OCI-LY7 (cell line): ENCODE measurements around the gene JUN. TPM values are rescaled to one million over a fixed set of nuclear protein-coding genes. Genes with fewer than 3 reads are reported as not detected.

ENCODE experiments used
- Bru-seq: library from RNA; stranded (reverse); fragments of 400-500 nt; gene quantifications from one replicate; lab custom pipeline; 2021; lab: Mats Ljungman, UMichigan
- BruChase-seq, 2 experiments: library from RNA; stranded (reverse); fragments of 400-500 nt; gene quantifications; one replicate each; lab custom pipeline; 2021; lab: Mats Ljungman, UMichigan
- BruUV-seq: library from RNA; stranded (reverse); fragments of 400-500 nt; replicated peaks from 2 replicates; lab custom pipeline; 2021; lab: Mats Ljungman, UMichigan
- CTCF ChIA-PET: fragments of 300-600 bp; sonication (Branson Sonifier 250); formaldehyde crosslinking; loops from one replicate; lab custom pipeline; 2022; ENCODE audit warnings: antibody characterized with exemption; ENCODE audit not compliant: unreplicated experiment; lab: Charles Lee
- POLR2A ChIA-PET: fragments of 300-600 bp; sonication (Branson Sonifier 250); formaldehyde crosslinking; loops from one replicate; lab custom pipeline; 2022; ENCODE audit warnings: antibody characterized with exemption; lab: Charles Lee
- DNase-seq: peaks from one replicate; pipeline ENCODE4 v3.0.0-alpha.2; 2015; ENCODE audit warnings: low spot score
- H2AFZ ChIP-seq: fragments of 200-600 bp; sonication (generic), shearing (Covaris generic); 2 replicates; pipeline ENCODE4 v1.6.1; 2014; ENCODE audit warnings: mild to moderate bottlenecking, antibody characterized with exemption, low read length, moderate library complexity
- H3K27ac ChIP-seq: fragments of 200-600 bp; sonication (generic); 2 replicates; pipeline ENCODE4 v1.5.1; 2014; ENCODE audit warnings: mixed run types, low read depth, mild to moderate bottlenecking, moderate library complexity, low read length, inconsistent platforms; ENCODE audit not compliant: poor library complexity, severe bottlenecking
- H3K36me3 ChIP-seq: fragments of 200-600 bp; sonication (generic); 2 replicates; pipeline ENCODE4 v1.6.1; 2014; ENCODE audit warnings: mild to moderate bottlenecking, antibody characterized with exemption, low read length, moderate library complexity, mixed read lengths; ENCODE audit not compliant: insufficient read depth
- H3K4me1 ChIP-seq: fragments of 200-600 bp; sonication (generic); 2 replicates; pipeline ENCODE4 v1.5.1; 2014; ENCODE audit warnings: mild to moderate bottlenecking, low read length; ENCODE audit not compliant: insufficient read depth, poor library complexity, severe bottlenecking
- H3K4me2 ChIP-seq: fragments of 200-600 bp; sonication (generic); 2 replicates; pipeline ENCODE4 v1.6.1; 2014; ENCODE audit warnings: mild to moderate bottlenecking, low read length
- H3K4me3 ChIP-seq: fragments of 200-600 bp; sonication (generic); 2 replicates; pipeline ENCODE4 v1.5.1; 2014; ENCODE audit warnings: mild to moderate bottlenecking, low read depth, low read length; ENCODE audit not compliant: poor library complexity, severe bottlenecking
- H3K79me2 ChIP-seq: fragments of 200-600 bp; sonication (generic); 2 replicates; pipeline ENCODE4 v1.6.1; 2016; ENCODE audit warnings: low read depth, mild to moderate bottlenecking, low read length, moderate library complexity, mixed read lengths; ENCODE audit not compliant: insufficient read depth
- H3K9me2 ChIP-seq: fragments of 200-600 bp; sonication (generic); 2 replicates; pipeline ENCODE4 v1.6.1; 2016; ENCODE audit warnings: mild to moderate bottlenecking, low read length, mixed read lengths; ENCODE audit not compliant: insufficient read depth
- H3K9me3 ChIP-seq: fragments of 200-600 bp; sonication (generic); 2 replicates; pipeline ENCODE4 v1.6.1; 2014; ENCODE audit warnings: mild to moderate bottlenecking, mixed run types, low read length, mixed read lengths
- H4K20me1 ChIP-seq: fragments of 200-600 bp; sonication (generic); 2 replicates; pipeline ENCODE4 v1.6.1; 2014; ENCODE audit warnings: mild to moderate bottlenecking, antibody characterized with exemption, low read length, moderate library complexity, mixed read lengths; ENCODE audit not compliant: insufficient read depth
- EZH2phosphoT487 ChIP-seq: fragments of 200-600 bp; sonication (generic); IDR thresholded peaks from 2 replicates; pipeline ENCODE4 v1.6.1; 2018; ENCODE audit warnings: low read depth, borderline replicate concordance, mild to moderate bottlenecking, mixed run types, antibody characterized with exemption, low read length, moderate library complexity, mixed read lengths
- intact Hi-C: fragments of 100-400 bp; cut with micrococcal nuclease; formaldehyde crosslinking; loops from one replicate; pipeline ENCODE4 v1.10.0; 2022; ENCODE audit not compliant: unreplicated experiment
- long read RNA-seq: library from polyadenylated mRNA; stranded (forward); transcript quantifications from one replicate; pipeline ENCODE4 v2.0.0, GENCODE V29; 2022
- total RNA-seq, 2 experiments: library from RNA; depleted of rRNA in 1 of 2; stranded (reverse); fragments of >200 nt in 1 of 2; shearing (Covaris generic) in 1 of 2; gene quantifications; 2 replicates each; pipeline ENCODE4 v1.2.3, GENCODE V29; 2014 to 2022
- TF ChIP-seq, protein P1 (sequence below): fragments of 200-600 bp; sonication (generic); conservative IDR thresholded peaks from 2 replicates; pipeline ENCODE4 v1.5.1; 2014; ENCODE audit warnings: mild to moderate bottlenecking, antibody characterized with exemption, low read length, moderate library complexity, mixed read lengths

The JUN gene
- total RNA-seq (2014; rRNA removed; shearing (Covaris generic)) (7.7 and 8.1 TPM in 2 replicates), total RNA-seq (2022) (4.2 and 5.3 TPM in 2 replicates), Bru-seq, nascent RNA (percentile 52 among the genes with signal in this experiment), BruChase-seq, experiment 1, labeled RNA remaining after a 6-hour chase (percentile 57 among the genes with signal in this experiment), BruChase-seq, experiment 2, labeled RNA remaining after a 2-hour chase (percentile 54 among the genes with signal in this experiment)
- long read RNA-seq, partial matches to known transcripts = 0 of 3 reads
- long read RNA-seq, other reads (novel, unspliced or antisense) = 0 of 3 reads

DNA sequence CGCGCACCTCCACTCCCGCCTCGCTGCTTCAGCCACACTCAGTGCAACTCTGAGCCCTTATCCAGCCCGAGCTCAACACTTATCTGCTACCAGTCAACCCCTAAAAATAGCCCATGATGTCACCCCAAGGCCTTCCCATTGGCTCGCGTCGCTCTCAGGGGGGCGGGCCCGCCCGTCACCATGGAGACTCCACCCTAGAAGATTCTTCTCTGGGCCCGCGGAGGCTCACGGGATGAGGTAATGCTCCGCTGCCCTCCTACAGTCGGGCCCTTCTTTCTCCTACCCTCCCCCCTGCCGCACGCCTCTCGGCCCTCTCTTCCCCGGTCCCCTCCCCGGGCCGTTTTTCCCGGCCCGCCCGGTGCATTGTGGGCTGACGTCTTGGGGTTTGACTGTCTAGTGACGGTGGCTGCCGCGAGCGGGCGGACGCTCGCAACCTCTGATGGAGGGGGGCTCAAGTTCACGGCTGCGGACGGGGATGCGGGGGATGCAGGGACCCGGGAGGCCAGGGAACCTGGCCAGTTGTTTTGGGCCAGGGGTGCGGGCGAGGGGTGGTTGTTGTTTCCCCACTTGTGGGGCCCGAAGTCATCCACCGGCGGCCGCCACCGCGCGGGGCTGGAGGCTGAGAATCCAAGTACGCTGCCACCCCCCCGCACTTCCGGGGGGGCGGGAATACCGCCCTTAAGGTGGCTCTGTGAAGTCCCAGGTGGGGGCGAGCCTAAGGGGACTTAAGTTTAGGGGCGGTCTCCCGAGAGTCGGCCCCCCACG is at the start of gene JUN:
Gene JUN (minus strand): TSS at position 55 of the 765 bp plus-strand sequence. CDS start 977 bp downstream, outside the sequence.
- Histone ChIP-seq H3K27ac (peak within 1 kb of the TSS; percentile 67), H4K20me1 (no peaks in the 10 kb centered on the region), H3K9me3 (no peaks in the 10 kb centered on the region), H2AFZ (peak within 1 kb of the TSS; percentile 84), H3K36me3 (no peaks in the 10 kb centered on the region), H3K79me2 (no peaks in the 10 kb centered on the region), H3K4me3 (peak within 1 kb of the TSS; percentile 80), H3K4me2 (peak within 1 kb of the TSS; percentile 92), H3K4me1 (peaks cover 23% of the 10 kb centered on the region), H3K9me2 (no peaks in the 10 kb centered on the region)
- intact Hi-C loops = loop anchor here (1.0 to 10.0 kb wide), 5 partner anchors 31 to 511 kb away; partner anchors contain the start of gene FGGY
- TF ChIP-seq, protein P1, sequence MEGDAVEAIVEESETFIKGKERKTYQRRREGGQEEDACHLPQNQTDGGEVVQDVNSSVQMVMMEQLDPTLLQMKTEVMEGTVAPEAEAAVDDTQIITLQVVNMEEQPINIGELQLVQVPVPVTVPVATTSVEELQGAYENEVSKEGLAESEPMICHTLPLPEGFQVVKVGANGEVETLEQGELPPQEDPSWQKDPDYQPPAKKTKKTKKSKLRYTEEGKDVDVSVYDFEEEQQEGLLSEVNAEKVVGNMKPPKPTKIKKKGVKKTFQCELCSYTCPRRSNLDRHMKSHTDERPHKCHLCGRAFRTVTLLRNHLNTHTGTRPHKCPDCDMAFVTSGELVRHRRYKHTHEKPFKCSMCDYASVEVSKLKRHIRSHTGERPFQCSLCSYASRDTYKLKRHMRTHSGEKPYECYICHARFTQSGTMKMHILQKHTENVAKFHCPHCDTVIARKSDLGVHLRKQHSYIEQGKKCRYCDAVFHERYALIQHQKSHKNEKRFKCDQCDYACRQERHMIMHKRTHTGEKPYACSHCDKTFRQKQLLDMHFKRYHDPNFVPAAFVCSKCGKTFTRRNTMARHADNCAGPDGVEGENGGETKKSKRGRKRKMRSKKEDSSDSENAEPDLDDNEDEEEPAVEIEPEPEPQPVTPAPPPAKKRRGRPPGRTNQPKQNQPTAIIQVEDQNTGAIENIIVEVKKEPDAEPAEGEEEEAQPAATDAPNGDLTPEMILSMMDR = 0 out of 2 replicates have a peak, but pooled peaks have one; percentile 5
- no peak for TF ChIP-seq EZH2phosphoT487
- ChIA-PET POLR2A (interaction anchor here (1.0 kb wide), 1 partner anchor 259 kb away, joined by 3 read pairs; no protein-coding TSS in a partner anchor), CTCF (interaction anchor here (0.6 kb wide), 1 partner anchor 75 kb away, joined by 4 read pairs; no protein-coding TSS in a partner anchor)
- peak; percentile 99 for DNase-seq
- TSS peak; percentile 82 for BruUV-seq

GRCh38 chr1:58833166-58833565 is 49.3 kb upstream of the JUN start:
- CTCF ChIA-PET = no interaction called here
- POLR2A ChIA-PET = no interaction called here

More at GRCh38 chr1:58833166-58833565, 49.3 kb upstream of the JUN start:
- TF ChIP-seq, protein P1 = no peak
- no peak for TF ChIP-seq EZH2phosphoT487
- H2AFZ ChIP-seq = no peak overlapping the region
- H4K20me1 ChIP-seq = no peaks in the 10 kb centered on the region
- H3K4me2 ChIP-seq = no peak overlapping the region
- no peaks in the 10 kb centered on the region for H3K9me2 ChIP-seq
- DNase-seq = no peak
- intact Hi-C loops = no loop called here
- no peaks in the 10 kb centered on the region for H3K9me3 ChIP-seq
- no peaks in the 10 kb centered on the region for H3K36me3 ChIP-seq
- no peaks in the 10 kb centered on the region for H3K79me2 ChIP-seq
- no TSS peak for BruUV-seq
- no peak overlapping the region for H3K4me3 ChIP-seq
- no peak overlapping the region for H3K27ac ChIP-seq
- H3K4me1 ChIP-seq = no peaks in the 10 kb centered on the region
